OCI-LY7 (cell line): ENCODE measurements around the gene CTDSPL.

ENCODE experiments used
- EZH2phosphoT487 ChIP-seq: fragments of 200-600 bp; sonication (generic); IDR thresholded peaks from 2 replicates; pipeline ENCODE4 v1.6.1; 2018; ENCODE audit warnings: low read depth, borderline replicate concordance, mild to moderate bottlenecking, mixed run types, antibody characterized with exemption, low read length, moderate library complexity, mixed read lengths
- TF ChIP-seq, protein P1 (sequence below): fragments of 200-600 bp; sonication (generic); conservative IDR thresholded peaks from 2 replicates; pipeline ENCODE4 v1.5.1; 2014; ENCODE audit warnings: mild to moderate bottlenecking, antibody characterized with exemption, low read length, moderate library complexity, mixed read lengths

DNA sequence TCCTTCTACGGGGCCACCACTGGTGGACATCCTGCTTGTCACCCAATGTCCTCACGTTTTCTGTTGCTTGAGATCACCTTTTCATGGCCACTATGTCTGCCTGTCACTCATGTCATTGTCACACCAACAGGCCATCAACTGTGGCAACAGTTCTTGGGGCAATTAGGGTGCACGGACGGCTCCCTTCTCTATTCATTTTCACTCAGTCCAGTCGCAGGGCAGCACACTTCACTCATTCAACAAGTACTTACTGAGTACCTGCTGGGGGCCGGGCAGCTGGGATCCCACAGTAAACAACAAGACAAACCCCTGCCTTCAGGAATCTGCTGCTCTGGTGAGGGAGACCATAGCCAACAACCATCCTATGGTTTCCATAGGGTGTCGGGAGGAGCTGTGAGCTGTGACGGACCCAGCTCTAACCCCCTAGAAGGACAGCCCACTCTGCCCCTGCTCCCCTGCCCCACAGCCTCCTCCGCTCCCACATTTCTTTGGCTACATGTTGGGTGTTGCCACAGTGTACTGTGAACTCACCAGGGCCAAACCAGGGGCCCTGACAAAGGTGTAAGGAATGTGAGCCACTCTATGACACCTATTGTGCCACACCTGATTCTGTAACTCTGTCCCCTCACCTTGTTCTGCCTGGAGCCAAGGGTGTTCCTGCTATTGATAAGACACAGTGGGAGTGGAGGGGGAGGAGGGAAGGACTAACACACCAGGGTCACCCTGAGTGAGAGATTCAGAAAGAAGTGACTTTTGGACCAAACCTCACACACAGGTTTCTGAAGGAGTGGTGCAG, 130.8 kb downstream of the CTDSPL start:
- TF ChIP-seq, protein P1, sequence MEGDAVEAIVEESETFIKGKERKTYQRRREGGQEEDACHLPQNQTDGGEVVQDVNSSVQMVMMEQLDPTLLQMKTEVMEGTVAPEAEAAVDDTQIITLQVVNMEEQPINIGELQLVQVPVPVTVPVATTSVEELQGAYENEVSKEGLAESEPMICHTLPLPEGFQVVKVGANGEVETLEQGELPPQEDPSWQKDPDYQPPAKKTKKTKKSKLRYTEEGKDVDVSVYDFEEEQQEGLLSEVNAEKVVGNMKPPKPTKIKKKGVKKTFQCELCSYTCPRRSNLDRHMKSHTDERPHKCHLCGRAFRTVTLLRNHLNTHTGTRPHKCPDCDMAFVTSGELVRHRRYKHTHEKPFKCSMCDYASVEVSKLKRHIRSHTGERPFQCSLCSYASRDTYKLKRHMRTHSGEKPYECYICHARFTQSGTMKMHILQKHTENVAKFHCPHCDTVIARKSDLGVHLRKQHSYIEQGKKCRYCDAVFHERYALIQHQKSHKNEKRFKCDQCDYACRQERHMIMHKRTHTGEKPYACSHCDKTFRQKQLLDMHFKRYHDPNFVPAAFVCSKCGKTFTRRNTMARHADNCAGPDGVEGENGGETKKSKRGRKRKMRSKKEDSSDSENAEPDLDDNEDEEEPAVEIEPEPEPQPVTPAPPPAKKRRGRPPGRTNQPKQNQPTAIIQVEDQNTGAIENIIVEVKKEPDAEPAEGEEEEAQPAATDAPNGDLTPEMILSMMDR, result no peak
- TF ChIP-seq EZH2phosphoT487, result no peak
